ENCODE results near the gene GNB1.

DNA sequence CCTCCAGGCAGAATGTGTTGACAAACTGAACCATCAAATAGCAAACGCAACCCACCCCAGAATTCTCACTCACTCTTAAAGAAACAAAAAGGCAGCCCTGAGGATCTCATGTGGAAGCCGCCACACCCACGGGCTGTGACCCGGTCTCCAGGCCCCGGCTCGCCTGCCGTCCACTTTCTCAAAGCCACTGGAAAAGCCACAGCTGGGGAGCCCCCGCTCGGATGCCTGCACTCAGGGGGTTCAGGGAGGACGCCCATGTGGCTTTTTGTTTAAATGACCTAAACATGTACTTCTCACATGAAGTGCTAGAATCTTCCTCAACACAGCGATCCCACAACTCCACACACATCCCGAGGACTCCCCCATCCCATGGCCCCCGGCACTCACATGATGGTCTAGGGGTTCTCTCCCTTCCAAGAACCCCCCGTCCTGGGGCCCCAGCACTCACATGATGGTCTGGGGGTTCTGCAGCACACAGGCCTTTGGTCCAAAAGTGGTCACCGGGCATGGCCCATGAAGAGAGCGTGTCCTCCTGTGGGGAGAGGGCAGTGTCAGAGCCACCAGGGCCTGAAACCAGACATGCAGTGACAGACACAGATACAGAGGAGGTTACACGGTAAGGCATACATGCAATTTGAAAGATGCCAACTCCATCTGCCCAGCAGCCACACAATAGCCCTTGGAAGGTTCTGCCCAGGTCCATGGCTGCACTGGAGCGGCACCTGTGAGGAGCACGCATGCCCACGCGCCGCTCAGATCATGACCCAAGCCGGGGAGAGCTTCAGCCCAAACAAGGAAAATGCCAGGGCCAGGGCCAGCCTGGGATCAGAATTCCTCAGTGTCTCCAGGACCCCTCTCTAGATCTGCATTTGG, 129.1 kb downstream of the GNB1 start:
- TF ChIP-seq, protein P1, sequence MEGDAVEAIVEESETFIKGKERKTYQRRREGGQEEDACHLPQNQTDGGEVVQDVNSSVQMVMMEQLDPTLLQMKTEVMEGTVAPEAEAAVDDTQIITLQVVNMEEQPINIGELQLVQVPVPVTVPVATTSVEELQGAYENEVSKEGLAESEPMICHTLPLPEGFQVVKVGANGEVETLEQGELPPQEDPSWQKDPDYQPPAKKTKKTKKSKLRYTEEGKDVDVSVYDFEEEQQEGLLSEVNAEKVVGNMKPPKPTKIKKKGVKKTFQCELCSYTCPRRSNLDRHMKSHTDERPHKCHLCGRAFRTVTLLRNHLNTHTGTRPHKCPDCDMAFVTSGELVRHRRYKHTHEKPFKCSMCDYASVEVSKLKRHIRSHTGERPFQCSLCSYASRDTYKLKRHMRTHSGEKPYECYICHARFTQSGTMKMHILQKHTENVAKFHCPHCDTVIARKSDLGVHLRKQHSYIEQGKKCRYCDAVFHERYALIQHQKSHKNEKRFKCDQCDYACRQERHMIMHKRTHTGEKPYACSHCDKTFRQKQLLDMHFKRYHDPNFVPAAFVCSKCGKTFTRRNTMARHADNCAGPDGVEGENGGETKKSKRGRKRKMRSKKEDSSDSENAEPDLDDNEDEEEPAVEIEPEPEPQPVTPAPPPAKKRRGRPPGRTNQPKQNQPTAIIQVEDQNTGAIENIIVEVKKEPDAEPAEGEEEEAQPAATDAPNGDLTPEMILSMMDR (conservative IDR thresholded peaks at IDR 0.05 in 1 of 2, IDR thresholded peaks at IDR 0.05 in 1 of 2; ENCODE audit: extremely low read depth in 1 of 2, insufficient read depth in 1 of 2, low read depth in 1 of 2, low read length in 2 of 2): no peak
- TF ChIP-seq EZH2 (IDR thresholded peaks at IDR 0.05; ENCODE audit: borderline replicate concordance, low read length): no peak

Data from mammary epithelial cell (primary cell).